DOHH2 (cell line): Measurements from ENCODE around the gene SLC25A43.

Experiments
- H3F3A ChIP-seq: fragments of 200-600 bp; sonication (generic), shearing (Covaris generic); 2 replicates; pipeline ENCODE4 v1.6.0; 2016; ENCODE audit warnings: antibody characterized with exemption, mild to moderate bottlenecking; ENCODE audit not compliant: control insufficient read depth, insufficient read depth
- H3K27ac ChIP-seq: fragments of 200-600 bp; sonication (generic); 2 replicates; pipeline ENCODE4 v1.5.1; 2014; ENCODE audit warnings: low read depth, mild to moderate bottlenecking, low read length, moderate library complexity
- H3K27me3 ChIP-seq: fragments of 200-600 bp; sonication (generic); 2 replicates; pipeline ENCODE4 v1.6.1; 2014; ENCODE audit warnings: mild to moderate bottlenecking, low read length, mixed read lengths; ENCODE audit not compliant: control insufficient read depth
- H3K36me3 ChIP-seq: fragments of 200-600 bp; sonication (generic); 2 replicates; pipeline ENCODE4 v1.6.1; 2014; ENCODE audit warnings: mild to moderate bottlenecking, low read length, moderate library complexity, mixed read lengths; ENCODE audit not compliant: control insufficient read depth
- H3K4me1 ChIP-seq: fragments of 200-600 bp; sonication (generic); 2 replicates; pipeline ENCODE4 v1.6.1; 2014; ENCODE audit warnings: mild to moderate bottlenecking, low read length, mixed read lengths; ENCODE audit not compliant: control insufficient read depth
- H3K4me2 ChIP-seq: fragments of 200-600 bp; sonication (generic); 2 replicates; pipeline ENCODE4 v1.6.0; 2014; ENCODE audit warnings: mild to moderate bottlenecking, low read length, moderate library complexity
- H3K4me3 ChIP-seq: fragments of 200-600 bp; sonication (generic); 2 replicates; pipeline ENCODE4 v1.5.1; 2014; ENCODE audit warnings: mild to moderate bottlenecking, low read length, mixed read lengths
- H3K79me2 ChIP-seq: fragments of 200-600 bp; sonication (generic); 2 replicates; pipeline ENCODE4 v1.6.1; 2014; ENCODE audit warnings: mild to moderate bottlenecking, low read length, mixed read lengths; ENCODE audit not compliant: control insufficient read depth
- H3K9me2 ChIP-seq: fragments of 200-600 bp; sonication (generic); replicated peaks from 2 replicates; pipeline ENCODE4 v1.6.1; 2014; ENCODE audit warnings: mild to moderate bottlenecking, low read length, mixed read lengths; ENCODE audit not compliant: control insufficient read depth
- H3K9me3 ChIP-seq: fragments of 200-600 bp; sonication (generic); 2 replicates; pipeline ENCODE4 v1.6.1; 2014; ENCODE audit warnings: antibody characterized with exemption, low read length, mixed read lengths; ENCODE audit not compliant: control insufficient read depth, insufficient read depth
- H4K20me1 ChIP-seq: fragments of 200-600 bp; sonication (generic); 2 replicates; pipeline ENCODE4 v1.6.0; 2014; ENCODE audit warnings: low read depth, mild to moderate bottlenecking, antibody characterized with exemption, low read length, moderate library complexity; ENCODE audit not compliant: control insufficient read depth, insufficient read depth
- CTCF ChIP-seq: fragments of 200-600 bp; sonication (generic); IDR thresholded peaks from one replicate; pipeline ENCODE4 v1.5.1; 2014; ENCODE audit warnings: antibody characterized with exemption, mild to moderate bottlenecking, low read depth, low read length; ENCODE audit not compliant: poor library complexity, severe bottlenecking
- EZH2phosphoT487 ChIP-seq: fragments of 200-600 bp; sonication (generic); IDR thresholded peaks from 2 replicates; pipeline ENCODE4 v1.6.1; 2017; ENCODE audit warnings: borderline replicate concordance, mild to moderate bottlenecking, antibody characterized with exemption, low read length, moderate library complexity, mixed read lengths

SLC25A43 gene

GRCh38 chrX:119442286-119442685 is 43.1 kb downstream of the SLC25A43 start:
- Histone ChIP-seq H3K79me2 (no peaks in the 10 kb centered on the region), H3K4me3 (no peak overlapping the region), H3K9me2 (no peaks in the 10 kb centered on the region), H3K36me3 (no peaks in the 10 kb centered on the region), H3K4me1 (no peaks in the 10 kb centered on the region), H3F3A (no peaks in the 10 kb centered on the region), H4K20me1 (no peaks in the 10 kb centered on the region), H3K9me3 (no peaks in the 10 kb centered on the region), H3K4me2 (no peak overlapping the region), H3K27me3 (no peaks in the 10 kb centered on the region), H3K27ac (no peak overlapping the region)
- TF ChIP-seq CTCF = no peak
- TF ChIP-seq EZH2phosphoT487 = no peak

- Histone ChIP-seq H3K27me3 (no peaks in the 10 kb centered on the region), H3K4me2 (no peak overlapping the region), H4K20me1 (no peaks in the 10 kb centered on the region), H3K79me2 (no peaks in the 10 kb centered on the region), H3K9me2 (no peaks in the 10 kb centered on the region), H3F3A (no peaks in the 10 kb centered on the region), H3K36me3 (no peaks in the 10 kb centered on the region), H3K9me3 (no peaks in the 10 kb centered on the region), H3K27ac (no peak overlapping the region), H3K4me3 (no peak overlapping the region), H3K4me1 (no peaks in the 10 kb centered on the region)
- TF ChIP-seq EZH2phosphoT487 = no peak
- no peak for TF ChIP-seq CTCF
Measured at GRCh38 chrX:119453202-119453601, 54.1 kb downstream of the SLC25A43 start.

DNA sequence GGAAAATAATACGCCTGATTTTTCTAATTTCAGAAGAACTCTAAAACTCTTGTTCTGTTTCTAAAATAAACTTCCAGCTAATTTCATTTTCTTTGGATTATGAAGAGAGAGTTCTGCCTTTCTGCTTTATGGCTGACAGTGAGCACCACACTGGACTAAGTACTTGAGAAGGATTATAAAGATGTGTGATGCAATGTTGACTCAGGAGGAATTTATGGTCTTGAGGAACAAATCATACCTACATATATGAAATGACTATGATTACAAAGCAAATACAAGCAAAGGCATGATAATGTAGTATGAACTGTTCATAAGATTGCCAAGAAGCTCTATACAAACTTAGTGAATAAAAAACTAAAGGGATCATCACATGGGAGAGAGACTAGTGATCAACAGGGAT is 56.1 kb downstream of the SLC25A43 start:
- Histone ChIP-seq H3K9me2 (no peaks in the 10 kb centered on the region), H3K4me1 (no peaks in the 10 kb centered on the region), H3K79me2 (no peaks in the 10 kb centered on the region), H3K4me3 (no peak overlapping the region), H3K36me3 (no peaks in the 10 kb centered on the region), H3K27ac (no peak overlapping the region), H3K4me2 (no peak overlapping the region), H3K9me3 (no peaks in the 10 kb centered on the region), H3K27me3 (no peaks in the 10 kb centered on the region), H3F3A (no peaks in the 10 kb centered on the region), H4K20me1 (no peaks in the 10 kb centered on the region)
- TF ChIP-seq CTCF = no peak
- TF ChIP-seq EZH2phosphoT487 = no peak

DNA sequence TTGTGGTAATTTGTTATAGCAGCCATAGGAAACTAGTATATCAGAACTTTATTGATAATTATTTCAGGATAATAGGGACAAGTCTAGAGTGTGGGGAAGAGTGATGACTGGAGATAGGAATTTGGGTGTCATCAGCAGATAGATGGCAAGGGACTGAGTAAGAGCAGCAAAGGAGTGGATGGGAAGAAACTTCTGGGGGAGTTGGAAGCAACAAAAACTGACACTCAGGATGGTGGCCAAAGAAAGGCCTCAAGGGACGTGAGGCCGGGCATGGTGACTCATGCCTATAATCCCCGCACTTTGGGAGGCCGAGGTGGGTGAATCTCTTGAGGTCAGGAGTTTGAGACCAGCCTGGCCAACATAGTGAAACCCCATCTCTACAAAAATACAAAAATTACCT is 60.0 kb downstream of the SLC25A43 start:
- Histone ChIP-seq H3K36me3 (no peaks in the 10 kb centered on the region), H4K20me1 (no peaks in the 10 kb centered on the region), H3K4me1 (no peaks in the 10 kb centered on the region), H3K4me3 (no peak overlapping the region), H3K79me2 (no peaks in the 10 kb centered on the region), H3K9me3 (no peaks in the 10 kb centered on the region), H3K9me2 (no peaks in the 10 kb centered on the region), H3K27ac (no peak overlapping the region), H3K27me3 (no peaks in the 10 kb centered on the region), H3K4me2 (no peak overlapping the region), H3F3A (no peaks in the 10 kb centered on the region)
- no peak for TF ChIP-seq CTCF
- no peak for TF ChIP-seq EZH2phosphoT487
